HK-2 (cell line): Measurements from ENCODE around the gene DMPK.

Experiments
- DNase-seq: peaks from one replicate; pipeline ENCODE4 v3.0.0-alpha.2; 2018; ENCODE audit not compliant: unreplicated experiment

DMPK gene, protein sequence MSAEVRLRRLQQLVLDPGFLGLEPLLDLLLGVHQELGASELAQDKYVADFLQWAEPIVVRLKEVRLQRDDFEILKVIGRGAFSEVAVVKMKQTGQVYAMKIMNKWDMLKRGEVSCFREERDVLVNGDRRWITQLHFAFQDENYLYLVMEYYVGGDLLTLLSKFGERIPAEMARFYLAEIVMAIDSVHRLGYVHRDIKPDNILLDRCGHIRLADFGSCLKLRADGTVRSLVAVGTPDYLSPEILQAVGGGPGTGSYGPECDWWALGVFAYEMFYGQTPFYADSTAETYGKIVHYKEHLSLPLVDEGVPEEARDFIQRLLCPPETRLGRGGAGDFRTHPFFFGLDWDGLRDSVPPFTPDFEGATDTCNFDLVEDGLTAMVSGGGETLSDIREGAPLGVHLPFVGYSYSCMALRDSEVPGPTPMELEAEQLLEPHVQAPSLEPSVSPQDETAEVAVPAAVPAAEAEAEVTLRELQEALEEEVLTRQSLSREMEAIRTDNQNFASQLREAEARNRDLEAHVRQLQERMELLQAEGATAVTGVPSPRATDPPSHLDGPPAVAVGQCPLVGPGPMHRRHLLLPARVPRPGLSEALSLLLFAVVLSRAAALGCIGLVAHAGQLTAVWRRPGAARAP

DNA sequence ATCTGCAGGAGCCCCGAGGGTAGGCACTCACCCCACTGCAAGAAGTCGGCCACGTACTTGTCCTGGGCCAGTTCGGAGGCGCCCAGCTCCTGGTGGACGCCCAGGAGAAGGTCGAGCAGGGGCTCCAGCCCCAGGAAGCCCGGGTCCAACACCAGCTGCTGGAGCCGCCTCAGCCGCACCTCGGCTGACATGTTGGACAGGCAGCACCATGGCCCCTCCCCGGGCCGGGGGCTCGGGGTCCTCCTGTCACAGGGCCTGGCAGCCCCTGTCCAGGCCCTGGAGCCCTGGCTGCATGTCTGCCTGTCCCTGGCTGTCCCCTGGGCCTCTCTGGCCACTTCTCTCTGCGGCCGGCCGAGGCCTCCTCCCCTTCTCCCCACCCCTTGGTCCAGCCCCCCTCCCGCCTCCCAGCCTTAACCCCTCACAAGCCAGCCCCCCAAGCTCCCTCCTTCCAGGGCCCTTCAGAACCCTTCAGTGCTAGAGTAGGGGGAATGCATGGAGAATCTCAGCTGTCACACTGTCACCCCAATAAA, at the start of gene DMPK:
TSS of gene DMPK (minus strand) at position 329 of the 530 bp plus-strand sequence. CDS start at position 191, 138 bp downstream.
- DNase-seq: no peak

DNA sequence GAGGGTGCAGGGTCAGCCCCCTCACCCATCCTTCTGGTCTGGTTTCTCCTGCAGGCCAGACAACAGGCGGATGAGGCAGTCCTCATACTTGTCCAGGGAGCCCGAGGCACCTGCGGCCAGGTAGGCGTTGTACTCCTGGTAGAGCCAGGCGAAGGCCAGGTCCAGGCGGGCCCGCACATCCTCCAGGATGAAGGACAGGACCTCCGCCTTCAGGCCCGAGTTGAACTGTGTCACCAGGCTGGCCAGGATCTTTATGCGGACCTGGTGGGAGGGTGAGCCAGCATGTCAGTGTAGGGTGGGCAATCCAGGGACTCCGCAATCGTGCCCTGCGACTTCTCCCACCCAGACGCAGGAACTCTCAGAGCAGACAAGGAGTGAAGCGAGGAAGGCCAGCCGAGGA, 46.7 kb upstream of the DMPK start:
- no peak for DNase-seq

DNA sequence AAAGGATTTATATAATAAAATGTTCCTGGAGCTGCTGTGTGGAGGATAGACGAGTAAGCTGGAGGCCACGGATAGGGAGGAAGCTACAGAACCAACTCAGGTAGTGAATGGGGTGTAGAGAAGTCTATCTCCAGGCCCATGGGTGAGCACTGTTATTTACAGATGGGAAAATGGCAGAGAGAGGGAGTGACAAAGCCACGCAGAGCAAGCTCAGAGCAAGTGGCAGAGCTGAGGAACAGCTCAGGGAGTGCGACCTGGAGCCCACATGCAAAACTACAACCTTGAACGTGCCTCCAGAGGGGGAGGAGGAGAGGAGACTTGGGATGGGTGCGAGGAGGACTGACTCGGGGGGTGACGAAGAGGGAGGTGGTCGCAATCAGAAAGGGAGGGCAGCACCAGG, 46.2 kb upstream of the DMPK start:
- no peak for DNase-seq

DNA sequence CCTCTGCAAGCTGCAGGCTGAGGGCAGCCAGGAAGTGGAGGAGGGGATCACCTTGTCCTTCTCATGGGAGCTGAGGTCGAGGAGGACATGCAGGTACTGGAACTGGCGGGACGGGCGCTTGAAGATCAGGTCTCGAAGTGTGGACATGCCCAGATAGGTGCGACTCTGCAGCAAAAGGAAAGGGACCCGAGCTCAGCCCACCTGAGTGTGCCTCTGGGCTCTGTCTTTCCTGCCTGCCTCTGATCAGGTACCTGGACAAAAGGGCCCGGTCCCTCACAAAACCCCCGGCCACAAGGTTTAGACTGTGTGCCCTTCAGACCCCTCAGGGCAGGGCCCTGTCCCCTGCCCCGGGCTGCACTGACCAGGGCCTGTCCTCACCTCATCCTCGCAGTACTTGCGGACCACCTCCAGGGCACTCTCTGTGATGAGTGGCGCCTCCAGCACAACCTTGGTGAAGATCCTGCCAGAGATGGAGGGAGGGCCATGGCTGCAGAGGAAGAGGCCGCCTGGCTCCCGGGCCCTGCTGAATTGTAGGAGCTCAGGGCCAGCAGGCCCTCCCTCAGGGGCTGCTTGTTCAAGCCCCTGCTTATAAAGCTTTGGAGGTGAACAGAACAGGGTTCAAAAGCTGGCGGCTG, 45.3 kb upstream of the DMPK start:
- DNase-seq: no peak

DNA sequence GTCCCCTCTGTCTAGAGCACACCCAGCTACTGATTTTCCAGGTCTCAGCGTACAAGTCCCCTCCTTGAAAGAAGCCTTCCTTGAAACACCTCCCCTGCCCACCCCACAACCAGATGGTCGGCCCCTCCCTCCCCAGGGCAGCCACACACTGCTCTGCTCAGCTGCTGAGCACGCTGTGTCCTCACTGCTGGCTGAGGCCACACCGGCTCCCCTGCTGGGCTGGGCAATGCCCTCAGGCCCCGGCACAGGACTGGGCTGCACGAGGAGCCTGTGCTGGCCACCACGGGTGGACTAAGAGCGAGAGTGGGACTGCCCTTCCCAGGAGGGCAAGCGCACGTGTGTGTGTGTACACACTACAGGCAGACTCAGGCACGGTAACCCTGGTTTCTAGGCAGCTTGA, 44.6 kb upstream of the DMPK start:
- DNase-seq: no peak

DNA sequence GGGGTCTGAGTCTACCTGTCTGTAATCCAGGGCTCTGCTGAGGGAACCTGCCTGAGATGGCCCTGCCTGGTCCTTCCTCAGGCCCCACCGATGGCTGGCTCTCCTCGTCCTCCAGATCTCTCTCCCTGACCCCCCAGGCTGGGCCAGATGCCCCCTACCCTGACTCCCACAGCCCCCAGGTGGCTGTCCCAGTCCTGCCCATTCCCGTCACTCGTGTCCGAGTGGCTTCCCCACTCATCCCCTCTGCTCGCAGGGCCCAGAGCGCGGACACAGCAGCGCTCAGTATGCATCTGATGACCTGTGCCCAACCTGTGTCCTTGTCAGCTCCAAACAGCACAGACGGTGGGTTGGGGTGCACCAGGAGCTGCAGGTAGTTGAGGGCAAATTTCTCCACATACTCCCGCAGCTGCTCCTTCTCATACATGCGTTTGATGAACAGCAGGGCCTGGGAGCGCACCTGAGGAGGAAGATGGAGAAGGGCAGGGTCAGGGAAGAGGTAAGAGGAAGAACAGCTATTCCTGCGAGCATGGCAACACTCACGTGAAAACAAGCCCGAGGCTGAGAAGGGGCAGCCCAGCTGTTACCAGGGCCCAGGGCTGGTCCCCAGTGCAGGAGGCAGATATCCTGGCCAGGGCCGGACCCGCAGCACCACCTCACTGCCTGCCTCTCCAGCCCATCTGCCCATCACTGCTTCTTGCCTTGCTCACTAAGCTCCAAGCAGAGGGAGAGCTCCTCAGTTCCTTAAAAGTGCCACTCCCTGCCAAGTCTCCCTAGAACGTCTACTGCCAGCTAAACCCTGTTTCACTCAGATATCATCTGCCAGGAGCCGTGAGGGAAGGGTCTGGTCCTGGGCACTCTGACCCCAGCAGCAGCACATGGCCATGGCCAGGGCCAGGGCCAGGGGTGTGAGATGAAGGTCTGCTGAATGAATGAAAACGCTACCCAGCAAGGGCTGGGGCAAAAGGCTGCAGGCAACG, 43.9 kb upstream of the DMPK start:
- no peak for DNase-seq

DNA sequence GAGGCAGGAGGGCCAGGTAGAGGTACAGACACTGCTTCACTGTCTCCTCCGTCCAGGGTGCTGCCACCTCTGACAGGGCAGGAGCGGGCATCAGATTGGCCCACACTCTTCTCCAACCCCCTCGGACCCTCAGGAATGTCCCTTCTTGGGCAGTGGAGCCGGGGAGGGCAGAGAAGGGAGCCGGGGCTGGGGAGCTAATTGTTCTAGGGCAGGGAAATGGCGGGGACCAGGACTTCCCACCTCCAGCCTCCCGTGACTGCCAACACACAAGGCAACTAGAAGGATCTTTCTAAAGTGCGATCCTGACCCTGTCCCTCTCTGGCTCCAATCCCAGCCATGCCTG, 42.9 kb upstream of the DMPK start:
- DNase-seq: no peak

DNA sequence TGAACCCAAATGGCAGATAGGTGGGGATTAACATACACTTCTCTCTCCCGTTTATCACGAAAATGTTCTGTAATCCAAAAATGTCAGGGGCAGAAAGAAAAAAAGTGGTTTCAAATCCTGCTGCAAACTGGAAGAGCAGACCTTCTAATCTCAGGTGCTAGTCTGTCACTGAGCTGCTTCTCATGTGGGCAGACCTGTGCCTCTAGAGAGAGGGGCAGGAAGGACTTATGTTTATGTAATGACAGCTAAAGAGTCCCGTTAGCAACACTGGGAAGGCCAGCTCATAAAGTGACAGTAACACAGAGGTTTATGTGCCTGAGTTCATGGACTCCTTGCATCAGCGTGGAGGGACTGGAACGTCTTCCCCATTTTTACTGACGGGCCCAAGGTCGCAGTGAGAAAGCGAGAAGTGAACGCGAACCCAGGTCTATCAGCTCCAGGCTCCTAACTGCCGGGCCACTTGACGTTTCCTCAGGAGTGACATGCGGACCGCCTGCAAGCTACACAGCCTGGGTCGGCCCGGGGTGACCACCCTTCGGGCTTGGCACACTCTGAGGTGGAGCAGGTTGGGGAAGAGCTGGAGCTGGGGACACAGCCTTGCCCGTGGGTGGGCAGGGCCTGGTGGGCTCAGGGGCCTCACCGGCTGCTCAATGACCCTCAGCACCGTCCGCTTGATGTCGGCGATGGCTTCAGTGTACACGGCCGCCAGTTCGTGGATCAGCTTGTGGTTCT, 42.4 kb upstream of the DMPK start:
- DNase-seq: no peak

DNA sequence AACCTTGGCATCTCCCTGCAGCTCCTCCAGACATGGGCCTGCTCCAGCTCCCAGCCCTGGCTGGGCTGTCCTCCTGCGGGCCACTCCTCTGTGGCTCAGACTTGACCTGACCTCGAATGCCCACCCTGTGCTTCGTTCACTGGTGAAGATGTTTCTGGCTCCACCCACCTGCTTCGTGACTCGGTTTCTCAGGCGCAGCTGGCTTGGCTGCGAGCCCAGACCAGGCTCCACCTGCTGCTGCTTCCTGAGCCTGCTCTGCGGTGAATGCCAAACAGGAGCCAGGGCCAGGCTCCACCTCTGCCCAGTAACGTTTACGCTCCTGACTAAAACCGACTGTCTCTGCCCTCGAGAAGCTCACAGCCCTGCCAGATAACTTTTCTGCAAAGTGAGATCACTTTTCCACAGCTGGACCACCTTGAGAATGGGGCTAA, 41.8 kb upstream of the DMPK start:
- no peak for DNase-seq

DNA sequence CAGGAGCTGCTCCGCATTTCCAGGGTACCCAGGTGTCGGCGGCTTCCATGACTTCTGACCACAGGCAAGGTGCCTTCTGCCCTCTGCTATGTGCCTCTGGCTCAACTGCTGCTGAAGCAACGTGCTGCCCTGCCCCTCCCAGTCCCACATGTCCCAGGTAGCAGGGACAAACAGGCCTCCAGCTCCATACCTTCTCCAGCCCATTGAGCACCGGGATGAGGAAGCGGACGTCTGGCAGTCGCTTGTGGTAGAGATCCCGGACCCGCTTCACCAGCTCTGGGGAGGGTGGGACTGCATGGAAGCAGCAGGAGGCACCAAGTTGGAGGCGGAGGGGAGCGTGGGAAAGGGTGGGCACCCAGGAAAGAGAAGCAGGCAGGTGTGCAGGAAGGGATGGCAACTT, 40.9 kb upstream of the DMPK start:
- DNase-seq: no peak

DNA sequence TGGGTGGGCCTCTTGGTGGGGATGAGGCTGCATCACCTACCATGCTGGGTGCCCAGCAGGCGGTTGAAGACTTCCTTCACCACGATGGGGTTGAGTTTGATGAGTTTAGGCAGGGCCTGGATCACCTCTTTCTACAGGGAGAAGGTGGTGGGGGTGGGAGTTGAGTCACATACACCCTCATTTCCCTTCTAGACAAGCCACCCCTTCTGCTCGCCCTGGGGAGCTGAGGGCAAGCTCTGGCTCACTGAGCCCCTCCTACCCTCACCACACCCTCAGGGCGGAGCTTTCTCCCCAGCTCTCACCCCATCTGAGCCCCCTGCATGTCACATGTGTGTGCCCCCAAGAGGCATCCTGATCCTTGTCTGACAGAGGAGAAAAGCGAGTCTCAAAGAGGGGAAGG, 40.4 kb upstream of the DMPK start:
- DNase-seq: no peak

DNA sequence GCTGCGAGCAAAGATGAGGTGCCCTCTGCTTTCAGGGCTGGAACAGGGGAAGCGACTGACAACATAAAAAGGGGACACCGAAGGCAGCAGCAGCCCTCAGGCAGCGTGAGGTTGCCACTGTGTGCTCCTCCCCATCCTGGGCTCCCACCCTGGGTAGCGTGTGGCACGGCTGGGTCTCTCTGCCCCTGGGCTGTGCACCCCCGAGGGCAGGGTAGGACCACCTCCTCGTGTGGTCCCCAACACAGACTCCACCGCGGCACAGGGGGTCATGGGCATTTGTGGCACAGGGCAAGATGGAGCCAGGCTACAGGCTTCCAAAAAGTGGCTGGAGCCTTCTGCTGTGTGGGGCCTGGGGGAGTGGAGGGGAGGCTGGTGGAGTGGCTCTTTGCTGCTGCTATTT, 39.3 kb upstream of the DMPK start:
- DNase-seq: no peak

DNA sequence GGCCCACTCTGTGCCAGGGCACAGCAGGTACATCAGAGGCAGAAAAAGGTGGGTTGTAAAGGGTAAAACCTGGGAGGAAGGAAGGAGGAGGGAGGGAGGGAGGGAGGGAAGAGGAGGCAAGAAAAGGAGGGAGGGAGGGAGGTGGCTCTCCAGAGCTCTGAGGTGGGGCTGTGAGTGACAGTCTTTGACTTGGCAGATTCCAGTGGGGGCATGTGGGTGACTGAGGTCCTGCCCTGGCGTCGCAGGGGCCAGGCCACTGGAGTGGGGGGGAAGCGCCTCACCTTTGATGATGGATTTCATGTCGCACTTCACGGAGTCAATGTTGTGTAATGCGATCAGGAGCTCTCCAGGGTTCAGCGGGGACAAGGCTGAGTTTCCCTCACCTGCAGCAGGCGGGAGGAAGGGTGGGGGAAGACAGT, 38.8 kb upstream of the DMPK start:
- no peak for DNase-seq

DNA sequence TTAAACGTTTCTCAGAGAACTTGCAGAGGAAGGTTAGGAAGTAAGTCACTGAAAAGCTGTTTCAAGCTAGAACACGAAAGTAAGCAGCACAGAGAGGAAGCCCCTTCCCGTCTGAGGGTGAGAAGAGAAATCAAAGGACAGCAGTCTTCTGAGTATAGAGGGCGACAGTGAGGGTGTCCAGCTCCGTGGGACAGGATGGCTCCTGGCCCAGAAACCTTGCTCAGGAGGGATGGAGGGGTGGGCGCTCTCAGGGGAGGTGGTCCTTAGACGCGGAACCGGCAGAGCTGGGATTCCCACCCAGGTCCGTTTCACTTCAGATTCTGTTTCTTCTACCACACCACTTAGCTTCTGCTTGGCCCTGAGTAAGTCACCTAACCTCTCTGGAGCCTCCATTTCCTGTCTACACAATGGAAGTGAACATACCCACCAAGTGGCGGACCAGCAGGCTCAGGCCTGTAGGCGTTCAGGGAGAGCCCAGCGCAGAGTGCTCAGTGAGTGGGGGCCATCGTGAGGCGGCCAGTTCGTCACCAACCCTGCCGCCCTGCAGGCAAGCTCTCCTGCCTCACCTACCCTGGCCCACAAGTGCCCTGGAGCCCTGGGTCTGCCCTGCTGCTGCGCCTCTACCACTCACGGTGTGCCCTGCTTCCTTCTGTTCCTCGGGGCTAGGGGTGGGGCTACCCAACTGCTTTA, 38.3 kb upstream of the DMPK start:
- DNase-seq: no peak

DNA sequence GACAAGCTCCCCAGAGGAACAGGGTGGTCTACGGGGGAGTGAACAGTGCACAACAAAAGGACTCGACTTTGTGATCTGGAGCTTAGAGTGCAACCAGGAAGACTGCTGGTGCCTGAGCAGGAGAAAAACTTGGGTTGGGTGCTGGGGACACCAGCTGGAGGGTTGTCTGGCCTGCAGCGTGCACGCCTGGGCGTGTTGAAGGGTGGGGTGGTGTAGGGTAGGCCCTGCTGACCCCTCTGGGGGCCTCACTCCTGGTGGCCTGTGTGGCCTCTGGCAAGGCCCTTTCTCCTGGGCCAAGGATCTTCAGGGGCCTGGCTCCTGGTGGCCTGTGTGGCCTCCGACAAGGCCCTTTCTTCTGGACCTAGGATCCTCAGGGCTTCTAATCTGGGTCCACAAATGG, 37.5 kb upstream of the DMPK start:
- DNase-seq: no peak

DNA sequence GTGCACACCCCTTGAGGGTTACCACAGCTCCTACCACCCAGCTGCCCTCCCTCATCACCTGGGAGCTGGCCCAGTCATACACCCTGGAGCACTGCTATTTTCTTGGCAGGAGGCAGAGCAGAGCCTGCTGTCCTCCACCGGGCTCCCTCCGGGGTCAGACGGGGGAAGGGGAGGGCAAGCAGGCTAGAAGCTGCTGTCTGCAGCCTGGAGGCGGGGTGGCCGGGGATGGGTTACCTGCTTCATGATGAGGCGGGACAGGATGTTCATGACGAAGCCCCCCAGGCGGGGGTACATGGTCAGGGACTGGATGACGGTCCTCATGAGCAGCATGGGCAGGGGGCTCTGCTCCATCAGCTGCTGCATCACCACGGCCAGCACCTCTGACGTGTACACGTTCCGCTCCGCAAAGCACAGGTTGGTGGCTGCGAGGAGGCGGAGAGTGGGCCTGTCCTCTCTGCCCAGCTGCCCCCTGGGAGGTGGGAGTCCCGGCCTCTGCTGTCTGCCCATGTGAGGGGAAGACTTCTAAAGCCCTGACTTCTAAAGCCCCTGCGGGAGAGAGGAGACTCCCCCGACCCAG, 35.5 kb upstream of the DMPK start:
- no peak for DNase-seq

DNA sequence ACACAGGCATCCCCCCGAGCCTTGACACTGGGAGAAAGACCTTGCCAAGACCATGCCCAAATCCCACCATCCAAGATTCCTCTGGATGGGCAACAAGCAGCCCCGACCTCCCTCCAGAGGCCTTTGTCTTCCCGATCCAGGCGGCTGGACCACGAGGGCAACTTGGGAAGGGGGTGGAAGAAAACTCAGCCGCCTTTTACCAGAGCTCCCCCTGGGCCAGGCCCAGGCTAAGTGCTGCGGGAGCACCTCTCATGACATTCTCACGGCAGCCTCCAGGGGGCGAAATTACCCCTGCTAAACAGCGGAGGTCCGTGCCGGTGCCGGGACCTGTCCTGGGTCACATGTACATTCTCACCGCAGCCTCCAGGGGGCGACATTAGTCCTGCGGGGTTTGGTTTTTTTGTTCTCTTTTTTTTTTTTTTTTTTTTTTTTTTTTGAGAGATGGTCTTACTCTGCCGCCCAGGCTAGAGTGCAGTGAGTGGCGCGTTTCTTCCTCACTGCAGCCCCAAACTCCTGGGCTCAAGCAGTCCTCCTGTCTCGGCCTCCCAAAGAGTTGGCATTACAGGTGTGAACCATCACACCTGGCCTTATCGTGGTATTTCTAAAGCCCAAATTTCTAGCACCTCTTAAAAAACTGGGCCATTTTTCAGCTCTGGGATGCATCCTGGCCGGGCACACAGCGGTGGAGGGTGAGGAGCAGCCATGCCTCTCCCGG, 34.9 kb upstream of the DMPK start:
- DNase-seq: peak; percentile 96

DNA sequence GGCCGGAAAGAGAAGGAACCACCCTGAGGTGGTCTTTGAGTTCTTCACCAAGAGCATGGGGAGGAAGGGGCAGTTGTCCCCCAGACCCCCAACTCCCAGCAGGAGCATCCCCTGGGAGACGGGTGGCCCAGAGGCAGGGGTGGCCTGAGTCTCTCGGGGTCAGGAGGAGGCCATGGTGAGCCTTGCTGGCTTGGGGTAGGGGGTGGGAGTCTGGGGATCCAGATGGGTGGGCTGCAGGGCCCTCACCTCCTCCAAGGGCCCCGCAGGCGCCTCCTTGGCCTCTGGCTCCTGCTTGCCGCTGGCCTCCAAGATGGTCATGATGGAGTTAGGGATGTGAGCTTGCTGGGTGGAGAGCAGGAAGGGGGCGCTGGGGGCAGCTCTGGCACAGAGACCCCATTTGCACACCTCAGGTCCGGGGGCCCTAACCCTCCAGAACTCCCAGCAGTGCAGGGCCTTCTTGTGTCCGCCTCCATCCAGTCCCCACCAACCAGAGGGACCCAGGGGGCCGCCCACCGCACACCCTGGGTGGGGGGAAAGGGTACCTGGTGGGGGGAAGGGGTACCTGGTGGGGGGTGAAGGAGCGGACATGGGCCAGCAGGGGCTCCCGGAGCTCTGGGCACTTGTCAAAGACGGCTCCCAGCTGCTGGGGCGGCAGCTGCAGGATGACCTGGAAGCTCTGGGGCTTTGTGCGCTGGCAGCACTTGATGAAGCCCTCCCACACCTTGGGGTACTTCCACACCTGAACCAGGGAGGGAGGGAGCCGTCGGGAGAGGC, 34.1 kb upstream of the DMPK start:
- no peak for DNase-seq
